Activated B cell treated with CpG ODN at 0.5 μM for 24 hours (primary cell): ENCODE data around the gene DLGAP1. TPM values are rescaled to one million over a fixed set of nuclear protein-coding genes. Genes with fewer than 3 reads are reported as not detected.

Source experiments
- ATAC-seq: fragments of 200-7000 bp; cut with Tn5 transposase; one replicate; pipeline ENCODE4 v1.10.0; 2021; ENCODE audit warnings: low read depth, mild to moderate bottlenecking, moderate library complexity
- CTCF ChIA-PET: fragments of 350-600 bp; sonication (Branson Sonifier 250); formaldehyde crosslinking; loops from one replicate; lab custom pipeline; 2021; ENCODE audit warnings: antibody characterized with exemption; lab: Charles Lee
- POLR2A ChIA-PET: fragments of 350-600 bp; sonication (Branson Sonifier 250); formaldehyde crosslinking; loops from one replicate; lab custom pipeline; 2021; ENCODE audit warnings: antibody characterized with exemption; lab: Charles Lee
- DNase-seq: peaks from one replicate; pipeline ENCODE4 v3.0.0; 2022
- H3K27ac Mint-ChIP-seq: one replicate; pipeline ENCODE4 v1.8.0; 2020; ENCODE audit warnings: mixed read lengths
- H3K27me3 Mint-ChIP-seq: one replicate; pipeline ENCODE4 v1.8.0; 2021; ENCODE audit warnings: mixed read lengths
- H3K36me3 Mint-ChIP-seq: one replicate; pipeline ENCODE4 v1.8.0; 2021; ENCODE audit warnings: low read depth, mixed read lengths
- H3K4me1 Mint-ChIP-seq: one replicate; pipeline ENCODE4 v1.8.0; 2021; ENCODE audit warnings: mixed read lengths
- H3K4me3 Mint-ChIP-seq: one replicate; pipeline ENCODE4 v1.8.0; 2020; ENCODE audit warnings: mild to moderate bottlenecking, mixed read lengths
- H3K9me3 Mint-ChIP-seq: one replicate; pipeline ENCODE4 v1.8.0; 2020; ENCODE audit warnings: mixed read lengths
- intact Hi-C: fragments of 100-400 bp; cut with micrococcal nuclease; formaldehyde crosslinking; loops from one replicate; pipeline ENCODE4 v1.15.1; 2024
- total RNA-seq: library from RNA; stranded (reverse); gene quantifications from 2 replicates; pipeline ENCODE4 v1.2.3, GENCODE V29; 2022
- TF ChIP-seq, protein P1 (sequence below): fragments of 200-600 bp; IDR thresholded peaks from one replicate; pipeline ENCODE4 v1.8.0; 2022; ENCODE audit warnings: antibody characterized with exemption, mild to moderate bottlenecking

DLGAP1 gene
- total RNA-seq, 1 donor from 2014 or later = 0.18 TPM

DNA sequence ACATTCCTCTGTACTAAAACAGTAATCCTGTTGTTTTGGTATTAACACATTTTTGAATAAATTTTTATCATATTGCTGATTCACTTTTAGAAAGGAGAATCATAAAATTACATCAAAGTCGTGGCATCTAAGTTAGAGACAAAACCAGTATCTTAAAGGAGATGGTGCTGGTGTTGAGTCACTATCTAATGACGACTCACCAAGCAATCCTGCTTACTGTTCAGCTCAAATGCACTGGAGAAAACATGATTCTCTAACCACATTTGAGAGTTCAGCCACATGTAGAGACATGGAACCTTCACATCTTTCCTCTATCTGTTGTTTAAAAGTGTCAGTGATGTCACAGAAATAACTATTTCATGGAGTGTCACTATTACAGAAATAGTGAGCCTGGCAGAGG, 531.4 kb downstream of the DLGAP1 start:
- H3K27ac Mint-ChIP-seq = no peak overlapping the region
- ATAC-seq (no peak), DNase-seq (no peak)
- no peaks in the 10 kb centered on the region for H3K36me3 Mint-ChIP-seq
- intact Hi-C loops = no loop called here
- ChIA-PET CTCF (no interaction called here), POLR2A (no interaction called here)
- H3K9me3 Mint-ChIP-seq = no peaks in the 10 kb centered on the region
- no peak overlapping the region for H3K4me3 Mint-ChIP-seq
- H3K4me1 Mint-ChIP-seq = no peaks in the 10 kb centered on the region
- TF ChIP-seq, protein P1, sequence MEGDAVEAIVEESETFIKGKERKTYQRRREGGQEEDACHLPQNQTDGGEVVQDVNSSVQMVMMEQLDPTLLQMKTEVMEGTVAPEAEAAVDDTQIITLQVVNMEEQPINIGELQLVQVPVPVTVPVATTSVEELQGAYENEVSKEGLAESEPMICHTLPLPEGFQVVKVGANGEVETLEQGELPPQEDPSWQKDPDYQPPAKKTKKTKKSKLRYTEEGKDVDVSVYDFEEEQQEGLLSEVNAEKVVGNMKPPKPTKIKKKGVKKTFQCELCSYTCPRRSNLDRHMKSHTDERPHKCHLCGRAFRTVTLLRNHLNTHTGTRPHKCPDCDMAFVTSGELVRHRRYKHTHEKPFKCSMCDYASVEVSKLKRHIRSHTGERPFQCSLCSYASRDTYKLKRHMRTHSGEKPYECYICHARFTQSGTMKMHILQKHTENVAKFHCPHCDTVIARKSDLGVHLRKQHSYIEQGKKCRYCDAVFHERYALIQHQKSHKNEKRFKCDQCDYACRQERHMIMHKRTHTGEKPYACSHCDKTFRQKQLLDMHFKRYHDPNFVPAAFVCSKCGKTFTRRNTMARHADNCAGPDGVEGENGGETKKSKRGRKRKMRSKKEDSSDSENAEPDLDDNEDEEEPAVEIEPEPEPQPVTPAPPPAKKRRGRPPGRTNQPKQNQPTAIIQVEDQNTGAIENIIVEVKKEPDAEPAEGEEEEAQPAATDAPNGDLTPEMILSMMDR = no peak
- no peaks in the 10 kb centered on the region for H3K27me3 Mint-ChIP-seq

DNA sequence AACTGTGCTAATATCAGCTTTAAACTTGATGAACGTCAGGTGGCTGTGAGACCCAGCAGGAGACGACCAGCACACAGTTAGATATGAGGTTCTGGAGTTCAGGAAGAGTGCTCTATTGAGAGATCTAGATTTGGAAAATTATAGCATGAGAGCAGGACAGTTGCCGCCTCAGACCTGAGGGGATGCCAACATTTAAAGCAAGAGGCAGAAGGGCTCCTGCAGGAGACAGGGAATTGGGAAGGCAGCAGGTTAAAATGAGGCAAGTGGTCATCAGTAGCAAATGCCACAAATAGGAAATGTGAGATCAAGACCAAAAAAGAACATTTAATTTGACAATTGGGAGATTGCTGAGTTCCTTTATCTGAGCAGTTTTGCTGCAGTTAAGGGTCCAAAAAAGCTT, 533.3 kb downstream of the DLGAP1 start:
- Mint-ChIP-seq H3K27me3 (no peaks in the 10 kb centered on the region), H3K4me3 (no peak overlapping the region), H3K4me1 (no peaks in the 10 kb centered on the region), H3K27ac (no peak overlapping the region), H3K36me3 (no peaks in the 10 kb centered on the region), H3K9me3 (no peaks in the 10 kb centered on the region)
- TF ChIP-seq, protein P1 = no peak
- ChIA-PET POLR2A (no interaction called here), CTCF (no interaction called here)
- ATAC-seq = no peak
- DNase-seq = no peak
- intact Hi-C loops = no loop called here

DNA sequence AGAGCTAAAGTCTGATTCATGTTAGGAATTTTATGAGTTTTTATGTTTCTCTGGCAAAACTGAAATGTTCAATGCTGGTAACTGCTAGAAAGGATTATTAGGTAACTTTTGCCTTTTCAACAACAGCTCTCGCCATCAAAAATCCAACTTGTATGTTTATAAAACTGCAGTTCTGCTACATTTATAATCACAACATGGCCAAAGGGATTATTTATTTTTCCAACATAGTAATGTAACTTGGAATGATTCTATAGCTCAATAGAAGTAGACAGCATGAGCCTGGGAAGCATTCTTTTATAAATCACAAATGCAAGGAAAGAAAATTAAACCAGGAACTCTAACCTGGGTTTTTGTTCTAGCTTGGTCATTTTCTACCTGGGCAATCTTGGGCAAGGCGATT, 534.3 kb downstream of the DLGAP1 start:
- intact Hi-C loops = no loop called here
- ChIA-PET POLR2A (no interaction called here), CTCF (no interaction called here)
- no peaks in the 10 kb centered on the region for H3K4me1 Mint-ChIP-seq
- no peaks in the 10 kb centered on the region for H3K36me3 Mint-ChIP-seq
- no peak overlapping the region for H3K27ac Mint-ChIP-seq
- no peaks in the 10 kb centered on the region for H3K27me3 Mint-ChIP-seq
- ATAC-seq = no peak
- H3K4me3 Mint-ChIP-seq = no peak overlapping the region
- TF ChIP-seq, protein P1 = no peak
- no peak for DNase-seq
- H3K9me3 Mint-ChIP-seq = no peaks in the 10 kb centered on the region

DNA sequence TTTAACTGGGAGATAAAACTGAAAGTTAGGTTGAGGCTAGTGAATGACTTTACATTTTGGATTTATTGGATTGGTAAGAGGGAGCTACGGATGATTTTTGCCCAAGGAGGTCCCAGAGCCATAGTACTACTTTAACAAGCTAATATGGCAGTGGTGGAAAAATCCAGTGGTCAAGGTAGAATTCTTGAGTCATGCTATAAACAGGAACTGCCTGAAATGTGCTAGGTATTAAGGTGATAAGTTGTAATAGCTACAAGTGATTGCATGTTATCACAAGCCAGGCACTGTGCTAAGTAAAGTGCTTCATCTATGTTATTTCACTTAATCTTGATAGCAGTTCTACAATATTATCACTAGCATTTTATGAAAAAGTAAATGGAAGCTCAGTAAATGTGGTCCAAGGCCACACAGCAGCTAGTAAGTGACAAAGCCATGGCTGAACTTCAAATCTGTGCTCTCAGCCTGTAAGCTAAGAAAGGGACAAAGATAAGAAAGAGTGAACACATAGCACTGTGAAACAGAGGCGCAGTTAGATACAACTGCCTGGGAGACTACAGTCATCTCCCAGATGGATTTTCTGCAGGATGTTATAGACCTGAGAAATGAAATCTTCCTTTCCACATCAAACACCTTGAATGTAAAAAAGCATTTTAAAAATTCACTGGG, 535.6 kb downstream of the DLGAP1 start:
- TF ChIP-seq, protein P1 = no peak
- no peak for DNase-seq
- ATAC-seq = no peak
- Mint-ChIP-seq H3K4me1 (no peaks in the 10 kb centered on the region), H3K9me3 (no peaks in the 10 kb centered on the region), H3K4me3 (no peak overlapping the region), H3K27me3 (no peaks in the 10 kb centered on the region), H3K36me3 (no peaks in the 10 kb centered on the region), H3K27ac (no peak overlapping the region)
- intact Hi-C loops = no loop called here
- ChIA-PET POLR2A (no interaction called here), CTCF (no interaction called here)

DNA sequence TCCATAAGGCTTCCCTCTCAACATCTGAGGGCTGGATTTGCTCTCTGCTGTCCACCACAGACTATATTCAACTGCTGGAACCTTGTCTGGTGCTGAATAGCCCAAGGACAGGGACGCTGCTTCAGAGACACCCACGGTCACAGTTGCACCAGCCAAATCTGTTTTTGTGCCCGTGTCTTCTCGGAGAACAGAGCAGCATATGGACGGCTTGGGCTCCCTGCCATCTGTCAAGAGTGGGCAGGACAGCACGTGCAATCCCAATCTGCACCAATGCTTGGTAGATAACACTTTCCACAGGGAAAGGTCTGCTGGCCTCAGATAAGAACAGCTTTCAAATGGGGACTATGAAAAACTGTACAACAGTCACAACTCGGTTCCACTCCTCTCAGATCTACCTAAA, 539.0 kb downstream of the DLGAP1 start:
- Mint-ChIP-seq H3K27ac (no peak overlapping the region), H3K36me3 (no peaks in the 10 kb centered on the region), H3K9me3 (no peaks in the 10 kb centered on the region), H3K4me1 (no peaks in the 10 kb centered on the region), H3K4me3 (no peak overlapping the region), H3K27me3 (no peaks in the 10 kb centered on the region)
- intact Hi-C loops = no loop called here
- ChIA-PET CTCF (no interaction called here), POLR2A (no interaction called here)
- ATAC-seq = no peak
- TF ChIP-seq, protein P1 = no peak
- no peak for DNase-seq
